ENCODE data around the gene RBMS3.

DNA sequence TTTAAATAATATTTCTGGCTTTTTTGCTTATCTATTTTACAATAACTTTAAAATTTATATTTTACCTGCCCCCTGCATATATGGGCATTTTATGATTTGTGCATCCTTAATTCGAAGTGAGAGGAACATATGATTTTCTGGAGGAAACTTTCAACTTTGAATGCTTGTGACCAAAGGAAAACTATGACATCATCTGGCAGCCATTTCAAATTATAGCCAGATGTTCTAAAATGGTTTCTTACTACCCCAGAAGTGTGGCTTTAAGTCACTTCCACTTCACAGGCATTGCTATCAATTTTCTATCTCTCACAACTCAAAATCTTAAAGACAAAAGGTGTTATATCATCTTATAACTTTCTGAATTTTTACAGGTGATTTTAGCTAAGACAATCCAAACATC is 508.8 kb downstream of the RBMS3 start:
- TF ChIP-seq, protein P1, sequence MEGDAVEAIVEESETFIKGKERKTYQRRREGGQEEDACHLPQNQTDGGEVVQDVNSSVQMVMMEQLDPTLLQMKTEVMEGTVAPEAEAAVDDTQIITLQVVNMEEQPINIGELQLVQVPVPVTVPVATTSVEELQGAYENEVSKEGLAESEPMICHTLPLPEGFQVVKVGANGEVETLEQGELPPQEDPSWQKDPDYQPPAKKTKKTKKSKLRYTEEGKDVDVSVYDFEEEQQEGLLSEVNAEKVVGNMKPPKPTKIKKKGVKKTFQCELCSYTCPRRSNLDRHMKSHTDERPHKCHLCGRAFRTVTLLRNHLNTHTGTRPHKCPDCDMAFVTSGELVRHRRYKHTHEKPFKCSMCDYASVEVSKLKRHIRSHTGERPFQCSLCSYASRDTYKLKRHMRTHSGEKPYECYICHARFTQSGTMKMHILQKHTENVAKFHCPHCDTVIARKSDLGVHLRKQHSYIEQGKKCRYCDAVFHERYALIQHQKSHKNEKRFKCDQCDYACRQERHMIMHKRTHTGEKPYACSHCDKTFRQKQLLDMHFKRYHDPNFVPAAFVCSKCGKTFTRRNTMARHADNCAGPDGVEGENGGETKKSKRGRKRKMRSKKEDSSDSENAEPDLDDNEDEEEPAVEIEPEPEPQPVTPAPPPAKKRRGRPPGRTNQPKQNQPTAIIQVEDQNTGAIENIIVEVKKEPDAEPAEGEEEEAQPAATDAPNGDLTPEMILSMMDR (IDR thresholded peaks at IDR 0.05) = no peak
- no peak for TF ChIP-seq POLR2AphosphoS5 (IDR thresholded peaks at IDR 0.05)
- TF ChIP-seq POLR2A (IDR thresholded peaks at IDR 0.05) = no peak
- no peak for TF ChIP-seq EP300 (IDR thresholded peaks at IDR 0.05)
